Measurements from ENCODE around the gene AKT2. TPM values are rescaled to one million over a fixed set of nuclear protein-coding genes. Genes with fewer than 3 reads are reported as not detected.
A peak's percentile ranks its signal among the peaks of the same experiment; 100 is the strongest.

Gene AKT2
- total RNA-seq, 1 experiment from 2014 or later: 141 TPM

- TF ChIP-seq POLR2A (IDR thresholded peaks at IDR 0.05; ENCODE audit: borderline replicate concordance, extremely low read depth, insufficient read depth, insufficient read length) (no peak), CBX3 (IDR thresholded peaks at IDR 0.05; ENCODE audit: low read depth) (0 out of 2 replicates have a peak, but pooled peaks have one; percentile 45), SIN3A (IDR thresholded peaks at IDR 0.05; ENCODE audit: low read depth) (no peak), SP1 (IDR thresholded peaks at IDR 0.05; ENCODE audit: low read depth) (peak; percentile 49; the same call in 1 of the 2 replicates), EZH2 (IDR thresholded peaks at IDR 0.05) (no peak)
Observed at GRCh38 chr19:40200341-40201099, 84.6 kb downstream of the AKT2 start (continued).

DNA sequence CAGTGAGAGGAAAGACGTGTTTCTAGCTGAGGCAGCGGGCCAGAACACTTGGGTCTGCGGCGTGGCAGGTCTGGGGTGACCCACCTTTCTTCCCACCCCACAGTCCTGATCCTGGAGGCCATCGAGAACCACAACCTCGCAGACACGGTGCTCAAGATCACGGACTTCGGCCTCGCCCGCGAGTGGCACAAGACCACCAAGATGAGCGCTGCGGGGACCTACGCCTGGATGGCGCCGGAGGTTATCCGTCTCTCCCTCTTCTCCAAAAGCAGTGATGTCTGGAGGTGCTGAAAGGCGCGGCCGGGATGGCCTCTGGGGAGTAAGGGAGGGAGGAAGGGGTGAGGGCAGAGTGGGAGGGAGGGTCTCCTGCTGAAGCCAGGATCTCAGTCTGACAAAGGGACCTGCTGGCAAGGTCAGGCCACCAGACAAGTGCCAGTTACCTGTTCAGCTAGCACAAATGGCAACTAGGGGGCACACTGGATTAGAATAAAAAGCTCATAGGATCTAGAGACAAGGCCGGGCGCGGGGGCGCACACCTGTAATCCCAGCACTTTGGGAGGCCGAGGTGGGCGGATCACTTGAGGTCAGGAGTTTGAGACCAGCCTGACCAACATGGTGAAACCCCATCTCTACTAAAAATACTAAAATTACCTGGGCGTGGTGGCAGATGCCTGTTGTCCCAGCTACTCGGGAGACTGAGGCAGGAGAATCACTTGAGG, 86.7 kb downstream of the AKT2 start:
- H3K27me3 ChIP-seq (ENCODE audit: insufficient read depth, low read length): no peaks in the 10 kb centered on the region
- H3K36me3 ChIP-seq (ENCODE audit: control insufficient read depth in 1 of 2, insufficient read depth in 2 of 2, low read length in 2 of 2): no peaks in the 10 kb centered on the region
- DNase-seq (ENCODE audit: low read depth, low spot score): no peak
- ChIA-PET RAD21 (ENCODE audit: low non-redundant PET in 1 of 2, low total read pairs in 2 of 2, uncharacterized antibody in 2 of 2, unreplicated experiment in 2 of 2) (no interaction called here), CTCF (interaction anchor here (0.6 to 1.5 kb wide), 3 partner anchors 8 to 33 kb away, joined by 3 to 4 read pairs (median 3); partner anchors contain the start of gene TTC9B), POLR2A (no interaction called here)
- H3K9ac ChIP-seq (ENCODE audit: low read length): no peak overlapping the region
- peaks cover 26 to 28% of the 10 kb centered on the region in 2 experiments for H3K4me1 ChIP-seq (ENCODE audit: control insufficient read depth in 1 of 2, insufficient read depth in 2 of 2, low read length in 2 of 2)
- no peaks in the 10 kb centered on the region for H3K79me2 ChIP-seq (ENCODE audit: insufficient read depth, low read length)
- H4K20me1 ChIP-seq (ENCODE audit: insufficient read depth): no peaks in the 10 kb centered on the region
- H3K27ac ChIP-seq (ENCODE audit: low read depth, low read length): no peak overlapping the region
- TF ChIP-seq EZH2phosphoT487 (IDR thresholded peaks at IDR 0.05; ENCODE audit: borderline replicate concordance) (no peak), CEBPB (IDR thresholded peaks at IDR 0.05; ENCODE audit: low read depth) (no peak), JUND (IDR thresholded peaks at IDR 0.05) (no peak), ZFX (IDR thresholded peaks at IDR 0.05) (no peak), YY1 (IDR thresholded peaks at IDR 0.05; ENCODE audit: extremely low read depth, insufficient replicate concordance, low read depth, low read length) (no peak)
- TF ChIP-seq, protein P1, sequence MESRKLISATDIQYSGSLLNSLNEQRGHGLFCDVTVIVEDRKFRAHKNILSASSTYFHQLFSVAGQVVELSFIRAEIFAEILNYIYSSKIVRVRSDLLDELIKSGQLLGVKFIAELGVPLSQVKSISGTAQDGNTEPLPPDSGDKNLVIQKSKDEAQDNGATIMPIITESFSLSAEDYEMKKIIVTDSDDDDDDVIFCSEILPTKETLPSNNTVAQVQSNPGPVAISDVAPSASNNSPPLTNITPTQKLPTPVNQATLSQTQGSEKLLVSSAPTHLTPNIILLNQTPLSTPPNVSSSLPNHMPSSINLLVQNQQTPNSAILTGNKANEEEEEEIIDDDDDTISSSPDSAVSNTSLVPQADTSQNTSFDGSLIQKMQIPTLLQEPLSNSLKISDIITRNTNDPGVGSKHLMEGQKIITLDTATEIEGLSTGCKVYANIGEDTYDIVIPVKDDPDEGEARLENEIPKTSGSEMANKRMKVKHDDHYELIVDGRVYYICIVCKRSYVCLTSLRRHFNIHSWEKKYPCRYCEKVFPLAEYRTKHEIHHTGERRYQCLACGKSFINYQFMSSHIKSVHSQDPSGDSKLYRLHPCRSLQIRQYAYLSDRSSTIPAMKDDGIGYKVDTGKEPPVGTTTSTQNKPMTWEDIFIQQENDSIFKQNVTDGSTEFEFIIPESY (IDR thresholded peaks at IDR 0.05; ENCODE audit: extremely low read depth, insufficient replicate concordance, low read length): no peak
- no peak overlapping the region for H3K4me2 ChIP-seq (ENCODE audit: low read length)
- intact Hi-C loops (cut with micrococcal nuclease): no loop called here
- H2AFZ ChIP-seq (ENCODE audit: low read depth, low read length, poor library complexity, severe bottlenecking): no peak overlapping the region
- no peak overlapping the region for H3K4me3 ChIP-seq (replicated peaks in 1 of 2; ENCODE audit: low read depth in 1 of 2, low read length in 2 of 2)
- no peaks in the 10 kb centered on the region for H3K9me2 ChIP-seq (ENCODE audit: insufficient read depth)
- BruUV-seq (replicated peaks): no TSS peak
- H3K9me3 ChIP-seq (ENCODE audit: control insufficient read depth in 1 of 2, insufficient read depth in 1 of 2, low read depth in 1 of 2, low read length in 2 of 2): no peaks in the 10 kb centered on the region
- no peak for ATAC-seq
